PC-9 (cell line): Measurements from ENCODE around the gene ABR. TPM values are rescaled to one million over a fixed set of nuclear protein-coding genes. Genes with fewer than 3 reads are reported as not detected.

Experiments used
- BruUV-seq: library from RNA; stranded (reverse); fragments of 400-500 nt; replicated peaks from 2 replicates; lab custom pipeline; 2021; lab: Mats Ljungman, UMichigan
- CTCF ChIA-PET: fragments of 300-600 bp; sonication (Branson Sonifier 250); formaldehyde crosslinking; loops from one replicate; lab custom pipeline; 2022; ENCODE audit warnings: antibody characterized with exemption; lab: Charles Lee
- POLR2A ChIA-PET: fragments of 300-600 bp; sonication (Branson Sonifier 250); formaldehyde crosslinking; loops from one replicate; lab custom pipeline; 2022; ENCODE audit warnings: antibody characterized with exemption; ENCODE audit not compliant: unreplicated experiment; lab: Charles Lee
- DNase-seq, 2 experiments: peaks; one replicate each; pipeline versions ENCODE4 v3.0.0 to v3.0.0-alpha.2; 2015 to 2022; ENCODE audit warnings: mixed read lengths in 1 of 2
- H2AFZ ChIP-seq: fragments of 200-600 bp; sonication (generic); 2 replicates; pipeline ENCODE4 v1.8.1; 2017; ENCODE audit warnings: antibody characterized with exemption
- H3F3A ChIP-seq: fragments of 200-600 bp; sonication (generic); 2 replicates; pipeline ENCODE4 v1.8.1; 2017; ENCODE audit warnings: antibody characterized with exemption, mild to moderate bottlenecking, low read depth; ENCODE audit not compliant: insufficient read depth
- H3K27ac ChIP-seq: fragments of 200-600 bp; sonication (generic); 2 replicates; pipeline ENCODE4 v1.6.1; 2016; ENCODE audit warnings: mixed run types
- H3K27me3 ChIP-seq: fragments of 200-600 bp; sonication (generic); 2 replicates; pipeline ENCODE4 v1.6.1; 2016; ENCODE audit warnings: low read depth, mixed run types; ENCODE audit not compliant: insufficient read depth
- H3K36me3 ChIP-seq: fragments of 200-600 bp; sonication (generic); 2 replicates; pipeline ENCODE4 v1.6.1; 2016; ENCODE audit warnings: low read depth, mixed run types
- H3K4me1 ChIP-seq: fragments of 200-600 bp; sonication (generic); replicated peaks from 2 replicates; pipeline ENCODE4 v1.6.1; 2016; ENCODE audit warnings: mixed run types; ENCODE audit not compliant: insufficient read depth
- H3K4me2 ChIP-seq: fragments of 200-600 bp; sonication (generic); 2 replicates; pipeline ENCODE4 v1.6.1; 2017; ENCODE audit warnings: mixed run types
- H3K4me3 ChIP-seq: fragments of 200-600 bp; sonication (generic); 2 replicates; pipeline ENCODE4 v1.6.1; 2016; ENCODE audit warnings: mixed run types
- H3K79me2 ChIP-seq: fragments of 200-600 bp; sonication (generic); 2 replicates; pipeline ENCODE4 v1.6.1; 2017; ENCODE audit warnings: low read depth, mixed run types
- H3K9me2 ChIP-seq: fragments of 200-600 bp; sonication (generic); 2 replicates; pipeline ENCODE4 v1.8.1; 2017; ENCODE audit warnings: mild to moderate bottlenecking; ENCODE audit not compliant: insufficient read depth
- H3K9me3 ChIP-seq: fragments of 200-600 bp; sonication (generic); 2 replicates; pipeline ENCODE4 v1.8.1; 2016; ENCODE audit warnings: low read depth; ENCODE audit not compliant: insufficient read depth
- H4K20me1 ChIP-seq: fragments of 200-600 bp; sonication (generic); 2 replicates; pipeline ENCODE4 v1.8.1; 2017; ENCODE audit not compliant: insufficient read depth
- EZH2 ChIP-seq: fragments of 200-600 bp; sonication (generic); IDR thresholded peaks from 2 replicates; pipeline ENCODE4 v1.8.0; 2017; ENCODE audit warnings: antibody characterized with exemption, low read depth
- intact Hi-C: fragments of 100-400 bp; cut with micrococcal nuclease; formaldehyde crosslinking; loops from one replicate; pipeline ENCODE4 v1.10.0; 2022; ENCODE audit not compliant: unreplicated experiment
- total RNA-seq: library from RNA; stranded (reverse); gene quantifications from 2 replicates; pipeline ENCODE4 v1.2.3, GENCODE V29; 2021
- TF ChIP-seq, protein P1 (sequence below): fragments of 200-600 bp; sonication (generic); conservative IDR thresholded peaks from 2 replicates; pipeline ENCODE4 v1.6.1; 2017; ENCODE audit warnings: mixed run types, antibody characterized with exemption, mild to moderate bottlenecking, moderate library complexity

ABR gene
- total RNA-seq, 1 experiment from 2014 or later: 76.0 TPM

DNA sequence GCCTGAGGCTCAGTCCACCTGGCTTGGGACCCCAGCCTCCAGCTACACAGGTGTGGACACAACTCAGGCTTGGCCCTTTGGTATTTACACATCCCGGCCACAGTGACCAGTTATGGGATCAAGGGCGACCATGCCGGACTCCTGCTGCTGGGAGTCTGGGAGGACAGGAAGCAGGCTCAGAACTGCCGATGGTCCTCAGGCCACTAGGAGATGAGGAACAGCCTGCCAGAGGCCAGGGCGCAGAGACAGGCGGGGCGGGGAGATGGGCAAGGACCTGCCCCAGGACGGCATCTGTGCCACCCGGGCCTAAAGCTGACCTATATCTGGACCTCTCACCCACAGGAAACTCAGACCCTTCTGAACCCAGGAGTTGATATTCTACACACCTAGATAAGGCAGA lies 212.7 kb downstream of the ABR start:
- no peaks in the 10 kb centered on the region for H3K9me3 ChIP-seq
- H3F3A ChIP-seq: peaks cover 19% of the 10 kb centered on the region
- ChIA-PET POLR2A (no interaction called here), CTCF (no interaction called here)
- TF ChIP-seq, protein P1, sequence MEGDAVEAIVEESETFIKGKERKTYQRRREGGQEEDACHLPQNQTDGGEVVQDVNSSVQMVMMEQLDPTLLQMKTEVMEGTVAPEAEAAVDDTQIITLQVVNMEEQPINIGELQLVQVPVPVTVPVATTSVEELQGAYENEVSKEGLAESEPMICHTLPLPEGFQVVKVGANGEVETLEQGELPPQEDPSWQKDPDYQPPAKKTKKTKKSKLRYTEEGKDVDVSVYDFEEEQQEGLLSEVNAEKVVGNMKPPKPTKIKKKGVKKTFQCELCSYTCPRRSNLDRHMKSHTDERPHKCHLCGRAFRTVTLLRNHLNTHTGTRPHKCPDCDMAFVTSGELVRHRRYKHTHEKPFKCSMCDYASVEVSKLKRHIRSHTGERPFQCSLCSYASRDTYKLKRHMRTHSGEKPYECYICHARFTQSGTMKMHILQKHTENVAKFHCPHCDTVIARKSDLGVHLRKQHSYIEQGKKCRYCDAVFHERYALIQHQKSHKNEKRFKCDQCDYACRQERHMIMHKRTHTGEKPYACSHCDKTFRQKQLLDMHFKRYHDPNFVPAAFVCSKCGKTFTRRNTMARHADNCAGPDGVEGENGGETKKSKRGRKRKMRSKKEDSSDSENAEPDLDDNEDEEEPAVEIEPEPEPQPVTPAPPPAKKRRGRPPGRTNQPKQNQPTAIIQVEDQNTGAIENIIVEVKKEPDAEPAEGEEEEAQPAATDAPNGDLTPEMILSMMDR: no peak
- no peak for TF ChIP-seq EZH2
- H2AFZ ChIP-seq: no peak overlapping the region
- H3K4me2 ChIP-seq: no peak overlapping the region
- no peaks in the 10 kb centered on the region for H3K36me3 ChIP-seq
- peaks cover 33% of the 10 kb centered on the region for H3K79me2 ChIP-seq
- peaks cover 5% of the 10 kb centered on the region for H4K20me1 ChIP-seq
- no peak overlapping the region for H3K27ac ChIP-seq
- no TSS peak for BruUV-seq
- H3K4me1 ChIP-seq: peaks cover 6% of the 10 kb centered on the region
- intact Hi-C loops: no loop called here
- no peaks in the 10 kb centered on the region for H3K27me3 ChIP-seq
- DNase-seq: no peak
- H3K4me3 ChIP-seq: no peak overlapping the region
- no peaks in the 10 kb centered on the region for H3K9me2 ChIP-seq

DNA sequence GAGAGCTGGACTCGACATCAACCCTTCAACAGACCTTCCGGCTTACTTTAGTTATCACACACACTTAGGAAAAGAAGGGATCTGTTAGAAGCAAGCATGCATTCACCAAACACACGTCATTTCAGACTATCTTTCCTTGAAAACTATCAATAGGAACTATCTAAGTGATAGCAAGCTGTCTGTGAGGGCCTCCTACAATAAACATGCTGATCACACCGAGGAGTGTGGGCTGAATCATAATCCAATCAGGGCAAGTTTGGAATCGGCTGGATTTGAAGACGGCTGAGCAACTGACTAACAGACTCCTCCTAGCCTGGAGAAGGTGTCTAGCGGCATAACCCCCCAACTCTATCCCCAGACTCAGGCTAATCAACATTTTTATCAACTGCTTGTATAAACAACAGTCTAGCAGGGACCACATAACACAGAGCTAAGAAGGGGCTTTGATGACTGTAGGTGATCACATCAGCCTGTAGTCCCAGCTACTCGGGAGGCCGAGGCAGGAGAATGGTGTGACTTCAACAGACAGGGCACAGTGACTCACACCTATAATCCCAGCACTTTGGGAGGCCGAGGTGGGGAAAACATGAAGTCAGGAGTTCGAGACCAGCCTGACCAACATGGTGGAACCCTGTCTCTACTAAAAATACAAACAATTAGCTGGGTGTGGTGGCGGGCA lies 214.3 kb downstream of the ABR start:
- no peaks in the 10 kb centered on the region for H3K4me1 ChIP-seq
- no peak for DNase-seq
- H3K36me3 ChIP-seq: no peaks in the 10 kb centered on the region
- H3K9me2 ChIP-seq: no peaks in the 10 kb centered on the region
- peaks cover 21% of the 10 kb centered on the region; the same call in 1 of the 2 replicates for H3F3A ChIP-seq
- intact Hi-C loops: no loop called here
- no peak overlapping the region for H3K4me3 ChIP-seq
- H3K27me3 ChIP-seq: no peaks in the 10 kb centered on the region
- ChIA-PET POLR2A (no interaction called here), CTCF (interaction anchor here (0.7 kb wide), 1 partner anchor 152 kb away, joined by 3 read pairs; no protein-coding TSS in a partner anchor)
- H2AFZ ChIP-seq: no peak overlapping the region
- no TSS peak for BruUV-seq
- TF ChIP-seq, protein P1: no peak
- no peak for TF ChIP-seq EZH2
- H4K20me1 ChIP-seq: peaks cover 8% of the 10 kb centered on the region
- no peaks in the 10 kb centered on the region for H3K9me3 ChIP-seq
- H3K4me2 ChIP-seq: no peak overlapping the region
- H3K27ac ChIP-seq: no peak overlapping the region
- peaks cover 16% of the 10 kb centered on the region; the same call in 1 of the 2 replicates for H3K79me2 ChIP-seq

DNA sequence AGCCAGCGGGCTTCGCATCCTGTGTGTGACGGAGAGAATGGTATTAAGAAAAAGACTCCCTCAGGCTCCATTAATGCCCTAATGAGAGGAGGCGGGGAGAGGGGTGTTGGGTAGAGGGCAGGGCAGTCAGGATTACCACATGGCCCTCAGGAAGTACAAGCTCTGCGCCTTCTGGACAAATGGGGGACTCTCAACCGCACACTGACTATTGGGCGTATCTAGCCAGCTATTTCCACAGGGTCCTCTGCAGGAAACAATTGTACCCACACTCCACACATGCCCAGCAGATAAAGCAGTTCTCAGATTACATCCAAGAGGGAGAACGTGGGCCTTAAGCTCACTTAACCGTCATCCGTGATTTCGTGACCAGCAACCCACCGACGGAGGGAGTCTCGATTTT lies 214.9 kb downstream of the ABR start:
- H3K27ac ChIP-seq: no peak overlapping the region
- TF ChIP-seq EZH2: no peak
- TF ChIP-seq, protein P1: no peak
- no peak overlapping the region for H3K4me2 ChIP-seq
- CTCF ChIA-PET: no interaction called here
- peaks cover 8% of the 10 kb centered on the region for H4K20me1 ChIP-seq
- no peaks in the 10 kb centered on the region for H3K9me3 ChIP-seq
- POLR2A ChIA-PET: no interaction called here
- no peak overlapping the region for H2AFZ ChIP-seq
- H3K27me3 ChIP-seq: no peaks in the 10 kb centered on the region
- no peak for DNase-seq
- H3K9me2 ChIP-seq: no peaks in the 10 kb centered on the region
- H3F3A ChIP-seq: peaks cover 21% of the 10 kb centered on the region; the same call in 1 of the 2 replicates
- H3K4me3 ChIP-seq: no peak overlapping the region
- no TSS peak for BruUV-seq
- H3K79me2 ChIP-seq: peaks cover 14% of the 10 kb centered on the region; the same call in 1 of the 2 replicates
- intact Hi-C loops: no loop called here
- no peaks in the 10 kb centered on the region for H3K4me1 ChIP-seq
- no peaks in the 10 kb centered on the region for H3K36me3 ChIP-seq
